Mammary epithelial cell (primary cell): ENCODE results near the gene KSR2.

Experiments
- EZH2 ChIP-seq: IDR thresholded peaks from 2 replicates; pipeline ENCODE4 v1.6.1; 2012; ENCODE audit warnings: low read length, inconsistent platforms, borderline replicate concordance
- TF ChIP-seq, protein P1 (sequence below), 2 donors: IDR thresholded peaks in 1 of 2; conservative IDR thresholded peaks in 1 of 2; 2 replicates each; pipeline ENCODE4 v1.5.1; 2011 to 2012; ENCODE audit warnings: inconsistent platforms in 2 of 2, low read length in 2 of 2, mild to moderate bottlenecking in 2 of 2, control low read depth in 1 of 2, low read depth in 1 of 2; ENCODE audit not compliant: insufficient read depth in 1 of 2; ENCODE audit errors: extremely low read depth in 1 of 2

DNA sequence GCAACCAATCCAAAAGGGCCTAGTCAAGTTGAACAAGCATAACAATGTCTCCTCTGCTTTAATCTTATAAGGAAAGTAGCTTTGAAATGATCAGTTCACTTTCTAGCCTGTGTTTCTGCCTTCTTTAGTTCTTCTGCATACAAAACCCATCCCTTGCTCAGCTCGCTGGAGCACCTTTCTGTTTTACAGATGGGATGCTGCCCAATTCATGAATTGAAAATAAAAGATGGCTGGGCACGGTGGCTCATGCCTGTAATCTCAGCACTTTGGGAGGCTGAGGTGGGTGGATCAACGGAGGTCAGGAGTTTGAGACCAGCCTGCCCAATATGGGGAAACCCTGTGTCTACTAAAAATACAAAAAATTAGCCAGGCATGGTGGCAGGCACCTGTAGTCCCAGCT lies 43.2 kb upstream of the KSR2 start:
- TF ChIP-seq, protein P1, sequence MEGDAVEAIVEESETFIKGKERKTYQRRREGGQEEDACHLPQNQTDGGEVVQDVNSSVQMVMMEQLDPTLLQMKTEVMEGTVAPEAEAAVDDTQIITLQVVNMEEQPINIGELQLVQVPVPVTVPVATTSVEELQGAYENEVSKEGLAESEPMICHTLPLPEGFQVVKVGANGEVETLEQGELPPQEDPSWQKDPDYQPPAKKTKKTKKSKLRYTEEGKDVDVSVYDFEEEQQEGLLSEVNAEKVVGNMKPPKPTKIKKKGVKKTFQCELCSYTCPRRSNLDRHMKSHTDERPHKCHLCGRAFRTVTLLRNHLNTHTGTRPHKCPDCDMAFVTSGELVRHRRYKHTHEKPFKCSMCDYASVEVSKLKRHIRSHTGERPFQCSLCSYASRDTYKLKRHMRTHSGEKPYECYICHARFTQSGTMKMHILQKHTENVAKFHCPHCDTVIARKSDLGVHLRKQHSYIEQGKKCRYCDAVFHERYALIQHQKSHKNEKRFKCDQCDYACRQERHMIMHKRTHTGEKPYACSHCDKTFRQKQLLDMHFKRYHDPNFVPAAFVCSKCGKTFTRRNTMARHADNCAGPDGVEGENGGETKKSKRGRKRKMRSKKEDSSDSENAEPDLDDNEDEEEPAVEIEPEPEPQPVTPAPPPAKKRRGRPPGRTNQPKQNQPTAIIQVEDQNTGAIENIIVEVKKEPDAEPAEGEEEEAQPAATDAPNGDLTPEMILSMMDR (conservative IDR thresholded peaks at IDR 0.05 in 1 of 2, IDR thresholded peaks at IDR 0.05 in 1 of 2; ENCODE audit: extremely low read depth in 1 of 2, insufficient read depth in 1 of 2, low read depth in 1 of 2, low read length in 2 of 2) = no peak
- no peak for TF ChIP-seq EZH2
